Spinal cord (tissue), 10 donors: ENCODE measurements around the gene AMOT. TPM values are rescaled to one million over a fixed set of nuclear protein-coding genes. Genes with fewer than 3 reads are reported as not detected.
"Not testable (repeated sequence)": the region's sequence is repeated elsewhere in the genome, so short reads cannot be mapped to it uniquely, and the experiment has no call there.

Source experiments
- DNase-seq, 6 donors: peaks; one replicate each; pipeline versions ENCODE4 v3.0.0 to v3.0.0-alpha.2; 2013 to 2015; ENCODE audit warnings: low spot score in 6 of 6, low read depth in 4 of 6
- H3K27ac ChIP-seq: one replicate; pipeline ENCODE4 v1.5.1; 2013; ENCODE audit warnings: low read depth, low read length, control low read depth
- H3K27me3 ChIP-seq: one replicate; pipeline ENCODE4 v1.6.1; 2013; ENCODE audit warnings: low read length; ENCODE audit not compliant: control insufficient read depth, insufficient read depth
- H3K36me3 ChIP-seq: one replicate; pipeline ENCODE4 v1.6.1; 2013; ENCODE audit warnings: low read length; ENCODE audit not compliant: control insufficient read depth, insufficient read depth
- H3K4me1 ChIP-seq: one replicate; pipeline ENCODE4 v1.6.1; 2013; ENCODE audit warnings: low read length; ENCODE audit not compliant: control insufficient read depth, insufficient read depth
- H3K4me3 ChIP-seq: one replicate; pipeline ENCODE4 v1.5.1; 2013; ENCODE audit warnings: low read depth, low read length, control low read depth
- H3K9me3 ChIP-seq: one replicate; pipeline ENCODE4 v1.6.1; 2013; ENCODE audit warnings: low read length; ENCODE audit not compliant: control insufficient read depth, insufficient read depth
- WGBS: methylation state at CpG from one replicate; pipeline ENCODE4 v1.1.5; 2013; ENCODE audit warnings: missing lambda C conversion rate; ENCODE audit not compliant: insufficient coverage; 5-methylcytosine and 5-hydroxymethylcytosine counted together
- polyA plus RNA-seq, 2 donors: library from polyadenylated mRNA; unstranded; fragments of 120-200 nt; gene quantifications; one replicate each; pipeline ENCODE4 v1.2.1, GENCODE V29; 2013; ENCODE audit not compliant: insufficient read length in 2 of 2
- total RNA-seq, 2 donors: library from RNA; depleted of rRNA in 1 of 2; stranded (reverse); fragments of 120-200 nt in 1 of 2; fragments of >200 nt in 1 of 2; gene quantifications; one replicate each; pipeline versions ENCODE4 v1.2.3 to v1.2.4, GENCODE V29; 2013 to 2014
- donor health status: healthy.

The AMOT gene
- total and polyA plus RNA-seq, 4 donors = 17.6 to 42.2 (median 24.8) TPM

DNA sequence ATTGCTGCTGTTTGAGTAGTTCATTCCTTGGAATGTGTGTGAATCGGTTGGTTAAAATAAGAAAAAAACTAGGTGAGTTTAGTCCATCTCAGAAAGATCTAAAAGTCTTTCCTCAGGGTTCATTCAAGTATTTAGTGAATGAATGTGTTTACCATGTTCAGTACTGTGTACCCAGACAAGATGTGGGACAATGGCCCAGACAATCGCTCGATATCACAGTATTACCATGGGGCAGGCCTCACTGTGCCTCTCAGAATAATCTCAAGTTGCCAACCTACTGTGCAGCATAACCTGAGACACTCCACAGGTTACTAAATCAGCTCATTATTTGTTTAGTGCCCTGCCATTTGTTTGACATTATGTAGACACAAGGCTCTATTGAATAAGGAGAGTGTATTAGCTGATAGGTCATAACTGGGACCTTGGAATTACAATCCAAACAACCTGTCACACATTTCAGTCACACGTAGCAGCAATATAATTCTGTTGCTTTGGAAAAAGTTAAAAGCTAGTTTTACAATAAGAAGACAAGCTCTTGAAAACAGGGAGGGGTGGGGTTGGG lies 24.9 kb upstream of the AMOT start:
- H3K4me1 ChIP-seq = no peaks in the 10 kb centered on the region
- H3K4me3 ChIP-seq = no peak overlapping the region
- DNase-seq = no peak
- WGBS = 83% methylated on average over 1 of the region's 4 CpGs
- H3K36me3 ChIP-seq = no peaks in the 10 kb centered on the region
- H3K27ac ChIP-seq = no peak overlapping the region
- H3K9me3 ChIP-seq = no peaks in the 10 kb centered on the region
- no peaks in the 10 kb centered on the region for H3K27me3 ChIP-seq

DNA sequence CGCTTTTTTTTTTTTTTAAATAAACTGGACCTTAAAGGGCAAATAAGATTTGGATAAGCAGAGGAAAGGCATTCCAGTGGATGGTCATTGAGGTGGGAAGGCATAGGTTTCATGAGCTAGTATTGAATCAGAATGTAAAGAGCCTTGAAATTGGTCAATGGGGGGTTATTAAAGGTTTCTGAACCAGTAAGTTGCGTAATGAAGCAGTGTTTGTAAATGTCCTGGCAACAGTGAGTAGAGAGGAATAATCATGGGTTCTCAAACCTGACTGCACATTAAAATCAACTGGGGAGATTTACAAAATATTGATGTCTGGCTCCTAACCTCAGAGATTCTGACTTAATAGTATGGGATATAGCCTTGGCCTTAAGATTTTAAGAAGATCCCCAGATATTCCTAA lies 23.2 kb upstream of the AMOT start:
- Histone ChIP-seq H3K36me3 (no peaks in the 10 kb centered on the region), H3K4me3 (no peak overlapping the region), H3K27ac (no peak overlapping the region), H3K4me1 (no peaks in the 10 kb centered on the region), H3K9me3 (no peaks in the 10 kb centered on the region), H3K27me3 (no peaks in the 10 kb centered on the region)
- DNase-seq = peak in 1 of 6 donors; percentile 30
- 83% methylated on average over 2 of the region's 2 CpGs for WGBS

DNA sequence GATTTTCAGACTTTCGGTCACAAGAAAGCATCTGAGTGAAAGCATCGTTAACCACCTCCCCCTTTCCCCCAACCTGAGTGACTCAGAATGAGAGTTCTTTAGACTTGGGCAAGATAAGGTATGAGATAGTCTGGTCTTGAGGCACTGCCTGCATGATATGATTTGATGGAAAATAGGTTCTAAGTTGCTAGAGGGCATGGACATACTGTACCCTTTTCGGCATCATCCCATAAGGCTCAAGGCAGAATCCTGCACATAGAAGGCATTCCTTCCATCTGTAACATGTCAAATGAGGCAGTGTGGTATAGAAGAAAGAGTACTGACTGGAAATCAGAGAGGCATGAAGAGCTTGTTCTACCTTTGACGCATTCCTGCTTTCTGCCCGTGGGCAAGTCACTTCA lies 16.8 kb upstream of the AMOT start:
- no peak overlapping the region for H3K4me3 ChIP-seq
- H3K4me1 ChIP-seq = no peaks in the 10 kb centered on the region
- 90% methylated on average over 2 of the region's 5 CpGs for WGBS
- no peaks in the 10 kb centered on the region for H3K9me3 ChIP-seq
- H3K27me3 ChIP-seq = peaks cover 10% of the 10 kb centered on the region
- DNase-seq = no peak
- no peaks in the 10 kb centered on the region for H3K36me3 ChIP-seq
- no peak overlapping the region for H3K27ac ChIP-seq

DNA sequence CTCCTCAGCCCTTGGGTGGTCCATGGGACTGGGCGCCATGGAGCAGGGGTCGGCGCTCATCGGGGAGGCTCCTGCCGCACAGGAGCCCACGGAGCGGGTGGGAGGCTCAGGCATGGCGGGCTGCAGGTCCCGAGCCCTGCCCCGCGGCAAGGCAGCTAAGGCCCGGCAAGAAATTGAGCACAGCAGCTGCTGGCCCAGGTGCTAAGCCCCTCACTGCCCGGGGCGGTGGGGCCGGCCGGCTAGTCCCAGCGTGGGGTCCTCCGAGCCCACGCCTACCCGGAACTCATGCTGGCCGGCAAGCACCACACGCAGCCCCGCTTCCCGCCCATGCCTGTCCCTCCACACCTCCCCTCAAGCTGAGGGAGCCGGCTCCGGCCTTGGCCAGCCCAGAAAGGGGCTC lies 14.3 kb upstream of the AMOT start:
- H3K27ac ChIP-seq, H3K9me3 ChIP-seq, H3K4me1 ChIP-seq, DNase-seq, H3K36me3 ChIP-seq, H3K4me3 ChIP-seq: not testable (repeated sequence)
- 94% methylated on average over 24 of the region's 26 CpGs for WGBS
- peaks cover 12% of the 10 kb centered on the region for H3K27me3 ChIP-seq

DNA sequence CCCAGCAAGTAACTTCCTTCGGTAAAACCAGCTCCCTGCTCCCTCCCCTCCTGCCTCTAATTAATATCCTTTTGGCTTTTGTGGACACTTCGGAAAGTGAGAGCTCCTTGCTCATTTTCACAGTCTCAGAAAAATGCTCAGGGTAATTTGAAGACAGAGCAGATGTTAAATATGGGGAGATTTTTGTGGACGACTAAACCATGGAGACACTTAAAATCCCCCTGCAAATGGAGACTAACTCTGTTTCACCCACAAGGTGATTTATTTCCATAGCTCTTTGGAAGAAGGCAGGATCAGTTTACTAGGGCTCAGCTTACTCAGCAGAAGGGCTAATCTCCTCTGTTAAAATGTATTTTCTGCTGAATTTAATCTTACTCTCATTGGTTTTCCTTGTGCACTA lies 12.2 kb upstream of the AMOT start:
- Histone ChIP-seq H3K27ac (no peak overlapping the region), H3K9me3 (no peaks in the 10 kb centered on the region), H3K36me3 (no peaks in the 10 kb centered on the region), H3K4me1 (no peaks in the 10 kb centered on the region), H3K27me3 (peaks cover 17% of the 10 kb centered on the region), H3K4me3 (no peak overlapping the region)
- no CpG with 5 or more reads among the region's 3 CpGs for WGBS
- no peak for DNase-seq

DNA sequence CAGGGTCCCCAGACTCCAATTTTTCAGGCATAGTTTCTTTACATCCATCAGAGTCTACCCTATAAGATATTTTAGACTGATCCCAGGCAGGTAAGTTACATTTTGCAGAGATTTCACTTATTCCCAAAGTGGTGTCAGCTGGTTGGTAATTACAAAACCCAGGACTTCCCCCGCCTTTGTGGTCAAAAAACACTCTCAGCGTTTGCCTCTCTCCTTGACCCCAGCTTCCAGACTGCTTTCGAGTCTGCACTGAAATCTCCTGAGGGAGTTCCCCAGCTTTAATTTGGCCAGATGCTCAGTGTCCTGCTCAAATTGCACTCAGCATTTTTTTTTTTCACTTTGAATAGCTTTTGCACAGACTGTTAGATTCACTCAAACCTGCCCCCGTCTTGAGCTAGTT lies 11.2 kb upstream of the AMOT start:
- H3K4me3 ChIP-seq = no peak overlapping the region
- H3K4me1 ChIP-seq = no peaks in the 10 kb centered on the region
- H3K9me3 ChIP-seq = no peaks in the 10 kb centered on the region
- H3K27me3 ChIP-seq = peaks cover 17% of the 10 kb centered on the region
- 36% methylated on average over 3 of the region's 4 CpGs for WGBS
- peak in 1 of 6 donors; percentile 40 for DNase-seq
- no peaks in the 10 kb centered on the region for H3K36me3 ChIP-seq
- no peak overlapping the region for H3K27ac ChIP-seq

- WGBS = 44% methylated on average over 1 of the region's 2 CpGs
- Histone ChIP-seq H3K9me3 (no peaks in the 10 kb centered on the region), H3K27ac (no peak overlapping the region), H3K4me1 (peaks cover 1% of the 10 kb centered on the region), H3K27me3 (peaks cover 18% of the 10 kb centered on the region), H3K4me3 (no peak overlapping the region), H3K36me3 (no peaks in the 10 kb centered on the region)
- no peak for DNase-seq
These were observed 10.6 kb upstream of the AMOT start for GRCh38 chrX:112851161-112851779.

- Histone ChIP-seq H3K4me1 (peaks cover 3% of the 10 kb centered on the region), H3K36me3 (no peaks in the 10 kb centered on the region), H3K9me3 (no peaks in the 10 kb centered on the region), H3K4me3 (no peak overlapping the region), H3K27me3 (peaks cover 19% of the 10 kb centered on the region), H3K27ac (no peak overlapping the region)
- DNase-seq = no peak
These were observed 8.4 kb upstream of the AMOT start for GRCh38 chrX:112849016-112849415.

DNA sequence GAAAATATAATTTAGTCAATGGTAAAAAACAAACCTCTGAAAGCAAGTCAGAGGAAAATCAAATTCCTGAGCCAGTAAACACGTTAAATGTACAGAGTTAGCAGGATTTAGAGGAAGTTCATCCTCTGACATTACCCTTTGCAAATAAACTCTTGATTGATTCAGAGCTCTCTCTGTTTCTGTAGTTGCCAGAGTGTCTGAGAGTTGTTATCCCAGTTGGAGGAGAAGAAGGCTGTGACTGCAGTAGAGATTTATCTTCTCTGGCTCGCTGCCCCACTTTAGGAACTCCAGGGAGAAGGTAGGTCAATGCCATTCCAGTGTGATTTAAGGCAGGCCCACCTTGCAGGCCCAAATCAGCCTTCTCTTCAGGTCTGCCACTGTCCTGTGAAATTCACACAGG lies 6.2 kb upstream of the AMOT start:
- H3K9me3 ChIP-seq = no peaks in the 10 kb centered on the region
- no peaks in the 10 kb centered on the region for H3K36me3 ChIP-seq
- no peak for DNase-seq
- 10% methylated on average over 1 of the region's 2 CpGs for WGBS
- peak overlapping the region; percentile 43 for H3K27ac ChIP-seq
- H3K4me3 ChIP-seq = no peak overlapping the region
- H3K27me3 ChIP-seq = peaks cover 22% of the 10 kb centered on the region
- peaks cover 3% of the 10 kb centered on the region for H3K4me1 ChIP-seq

DNA sequence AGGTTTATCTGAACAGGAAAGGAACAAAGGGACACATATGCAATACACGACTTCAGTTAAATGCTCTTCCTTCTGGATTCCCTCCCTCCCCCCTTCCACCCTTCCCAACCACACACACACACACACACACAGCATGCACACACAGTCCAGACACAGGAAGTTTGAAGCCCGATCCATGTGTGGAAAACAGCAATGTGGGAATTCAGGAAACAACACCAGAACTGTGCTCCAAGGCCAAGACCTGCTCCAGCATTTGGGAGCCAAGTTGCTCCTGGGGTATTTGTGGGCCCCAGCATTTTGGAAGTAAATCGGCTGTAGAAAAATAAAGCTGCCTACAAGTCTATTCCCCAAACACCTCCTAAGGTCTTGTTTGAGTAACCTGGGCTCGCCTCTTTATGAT lies 5.6 kb upstream of the AMOT start:
- DNase-seq = peak in 1 of 6 donors; percentile 35
- H3K27me3 ChIP-seq = peaks cover 23% of the 10 kb centered on the region

More for the DNA sequence above, 5.6 kb upstream of the AMOT start:
- H3K27ac ChIP-seq = peak overlapping the region; percentile 43
- H3K4me1 ChIP-seq = peaks cover 3% of the 10 kb centered on the region
- H3K36me3 ChIP-seq = no peaks in the 10 kb centered on the region
- no peaks in the 10 kb centered on the region for H3K9me3 ChIP-seq
- 46% methylated on average over 3 of the region's 4 CpGs for WGBS
- H3K4me3 ChIP-seq = no peak overlapping the region
